H1 (cell line): ENCODE measurements around the gene HAVCR2. TPM values are rescaled to one million over a fixed set of nuclear protein-coding genes. Genes with fewer than 3 reads are reported as not detected.

Experiments used
- BCL11A ChIP-seq, 2 experiments: IDR thresholded peaks; one replicate each; pipeline ENCODE4 v1.6.1; 2011; ENCODE audit warnings: low read depth in 2 of 2, low read length in 2 of 2, mild to moderate bottlenecking in 2 of 2
- CEBPB ChIP-seq: IDR thresholded peaks from 2 replicates; pipeline ENCODE4 v1.6.1; 2012; ENCODE audit warnings: low read depth, low read length
- CREB1 ChIP-seq: IDR thresholded peaks from 2 replicates; pipeline ENCODE4 v1.6.1; 2012; ENCODE audit warnings: inconsistent platforms
- EGR1 ChIP-seq: IDR thresholded peaks from 2 replicates; pipeline ENCODE4 v1.6.1; 2011; ENCODE audit warnings: low read depth, low read length, borderline replicate concordance
- NANOG ChIP-seq: IDR thresholded peaks from 2 replicates; pipeline ENCODE4 v1.6.1; 2011; ENCODE audit warnings: low read length, low read depth, mild to moderate bottlenecking, inconsistent platforms; ENCODE audit not compliant: insufficient read depth, poor library complexity, severe bottlenecking
- RBBP5 ChIP-seq: IDR thresholded peaks from 2 replicates; pipeline ENCODE4 v1.7.1; 2012; ENCODE audit warnings: low read depth, mild to moderate bottlenecking, inconsistent platforms, low read length, moderate library complexity, borderline replicate concordance
- SRF ChIP-seq: IDR thresholded peaks from 2 replicates; pipeline ENCODE4 v1.6.1; 2011; ENCODE audit warnings: mild to moderate bottlenecking, low read depth, low read length, moderate library complexity
- YY1 ChIP-seq: IDR thresholded peaks from 2 replicates; pipeline ENCODE4 v1.6.1; 2011; ENCODE audit warnings: low read depth, mild to moderate bottlenecking, low read length
- polyA plus RNA-seq, 7 experiments: library from polyadenylated mRNA; depleted of rRNA in 3 of 7; stranded (reverse) in 5 of 7; unstranded in 2 of 7; fragments of >200 nt in 5 of 7; fragments of 200-250 nt in 2 of 7; gene quantifications; 1 replicate in 5 of 7; 2 replicates in 1 of 7; 4 replicates in 1 of 7; pipeline versions ENCODE4 v1.2.1 to v1.2.3, GENCODE V29; 2011 to 2013; ENCODE audit warnings: missing spikeins in 2 of 7, mixed read lengths in 2 of 7
- total RNA-seq: library from RNA; stranded (reverse); fragmentation: NEBNext Ultra II Directional; extraction: Animal tissue kit (Norgen Biotek cat#: 25700); gene quantifications from 2 replicates; pipeline ENCODE4 v1.2.1, GENCODE V29; 2021
- TF ChIP-seq, protein P1 (sequence below), 3 experiments: IDR thresholded peaks; 1 replicate in 2 of 3; 2 replicates in 1 of 3; pipeline versions ENCODE4 v1.5.1 to v1.6.1; 2011; ENCODE audit warnings: low read length in 3 of 3, mild to moderate bottlenecking in 3 of 3, inconsistent platforms in 2 of 3, low read depth in 1 of 3, moderate library complexity in 1 of 3; ENCODE audit not compliant: insufficient read depth in 1 of 3; ENCODE audit errors: control extremely low read depth in 1 of 3

The HAVCR2 gene
- total and polyA plus RNA-seq, 2 of the 8 experiments (the other 6 are each of a cell fraction or from before 2014, with no cell fraction given) = 0.03 TPM; not detected in 1

DNA sequence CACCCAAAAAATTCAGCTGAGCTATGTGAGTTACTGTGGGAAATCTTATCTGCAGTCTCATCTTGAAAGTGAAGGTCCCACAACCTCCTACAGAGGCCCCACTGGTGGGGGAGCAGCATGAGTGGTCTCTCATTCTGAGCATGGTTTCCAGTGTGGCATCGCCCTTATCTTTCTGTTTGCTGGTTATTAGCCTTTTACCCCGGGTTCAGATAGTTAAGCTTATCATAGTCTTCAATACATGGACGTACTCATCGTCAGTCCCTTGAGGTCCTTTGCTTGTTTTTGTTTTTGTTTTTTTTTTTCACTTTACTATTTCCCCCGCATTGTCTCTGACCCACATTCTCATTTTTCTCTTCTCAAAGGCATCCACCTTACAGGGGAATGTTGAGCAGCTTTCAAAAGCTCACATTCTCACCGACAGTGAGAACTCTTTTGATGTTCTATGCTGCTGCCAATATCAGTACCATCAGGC lies 7.7 kb upstream of the HAVCR2 start (continued):
- TF ChIP-seq, protein P1, sequence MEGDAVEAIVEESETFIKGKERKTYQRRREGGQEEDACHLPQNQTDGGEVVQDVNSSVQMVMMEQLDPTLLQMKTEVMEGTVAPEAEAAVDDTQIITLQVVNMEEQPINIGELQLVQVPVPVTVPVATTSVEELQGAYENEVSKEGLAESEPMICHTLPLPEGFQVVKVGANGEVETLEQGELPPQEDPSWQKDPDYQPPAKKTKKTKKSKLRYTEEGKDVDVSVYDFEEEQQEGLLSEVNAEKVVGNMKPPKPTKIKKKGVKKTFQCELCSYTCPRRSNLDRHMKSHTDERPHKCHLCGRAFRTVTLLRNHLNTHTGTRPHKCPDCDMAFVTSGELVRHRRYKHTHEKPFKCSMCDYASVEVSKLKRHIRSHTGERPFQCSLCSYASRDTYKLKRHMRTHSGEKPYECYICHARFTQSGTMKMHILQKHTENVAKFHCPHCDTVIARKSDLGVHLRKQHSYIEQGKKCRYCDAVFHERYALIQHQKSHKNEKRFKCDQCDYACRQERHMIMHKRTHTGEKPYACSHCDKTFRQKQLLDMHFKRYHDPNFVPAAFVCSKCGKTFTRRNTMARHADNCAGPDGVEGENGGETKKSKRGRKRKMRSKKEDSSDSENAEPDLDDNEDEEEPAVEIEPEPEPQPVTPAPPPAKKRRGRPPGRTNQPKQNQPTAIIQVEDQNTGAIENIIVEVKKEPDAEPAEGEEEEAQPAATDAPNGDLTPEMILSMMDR (IDR thresholded peaks at IDR 0.05; ENCODE audit: control extremely low read depth in 1 of 3, insufficient read depth in 1 of 3, low read depth in 1 of 3, low read length in 3 of 3) = no peak
- no peak for TF ChIP-seq NANOG
- TF ChIP-seq RBBP5 = no peak
- no peak for TF ChIP-seq SRF
- TF ChIP-seq CREB1 = no peak
- no peak for TF ChIP-seq CEBPB
- TF ChIP-seq YY1 = no peak
- TF ChIP-seq BCL11A (IDR thresholded peaks at IDR 0.05; ENCODE audit: low read depth in 2 of 2, low read length in 2 of 2) = no peak
- TF ChIP-seq EGR1 = no peak
